Body of pancreas (tissue), 4 donors: Measurements from ENCODE around the gene MKKS. TPM values are rescaled to one million over a fixed set of nuclear protein-coding genes. Genes with fewer than 3 reads are reported as not detected.

Experiments
- ATAC-seq: fragments of 150-250 bp; one replicate; pipeline ENCODE4 v1.9.1; 2016
- DNase-seq, 4 donors: peaks; one replicate each; pipeline ENCODE4 v3.0.0-alpha.2; 2019
- H3K27ac ChIP-seq, 4 donors: fragments of 200-600 bp; sonication (generic); 1 replicate in 3 of 4; 2 replicates in 1 of 4; pipeline versions ENCODE4 v1.5.1 to v1.6.1; 2016 to 2019; ENCODE audit warnings: mild to moderate bottlenecking in 1 of 4, mixed read lengths in 1 of 4, moderate library complexity in 1 of 4
- H3K27me3 ChIP-seq, 2 donors: fragments of 200-600 bp; sonication (generic); one replicate each; pipeline ENCODE4 v1.6.0; 2016; ENCODE audit warnings: mild to moderate bottlenecking in 1 of 2
- H3K36me3 ChIP-seq, 2 donors: fragments of 200-600 bp; sonication (generic); replicated peaks in 1 of 2; 2 replicates each; pipeline ENCODE4 v1.5.1; 2016; ENCODE audit warnings: low read depth in 2 of 2; ENCODE audit not compliant: insufficient read depth in 1 of 2
- H3K4me1 ChIP-seq: fragments of 200-600 bp; sonication (generic); one replicate; pipeline ENCODE4 v1.6.0; 2016
- H3K4me3 ChIP-seq, 2 donors: fragments of 200-600 bp; sonication (generic); 1 replicate in 1 of 2; 2 replicates in 1 of 2; pipeline ENCODE4 v1.5.1; 2016 to 2019
- H3K9me3 ChIP-seq, 3 donors: fragments of 200-600 bp; sonication (generic); 1 replicate in 2 of 3; 2 replicates in 1 of 3; pipeline ENCODE4 v1.5.1; 2016
- CTCF ChIP-seq, 7 experiments: fragments of 450-650 bp in 4 of 7; fragments of 200-600 bp in 3 of 7; sonication (generic) in 3 of 7; IDR thresholded peaks; one replicate each; pipeline ENCODE4 v1.5.1; 2016 to 2019; ENCODE audit warnings: antibody characterized with exemption in 7 of 7
- POLR2A ChIP-seq, 3 donors: fragments of 450-650 bp; IDR thresholded peaks; one replicate each; pipeline ENCODE4 v1.6.1; 2016; ENCODE audit warnings: antibody characterized with exemption in 3 of 3, mild to moderate bottlenecking in 2 of 3
- WGBS, 2 donors: methylation state at CpG; one replicate each; pipeline ENCODE4 v1.1.5; 2017; 5-methylcytosine and 5-hydroxymethylcytosine counted together
- intact Hi-C: fragments of 100-400 bp; cut with DNase I; formaldehyde crosslinking; loops from one replicate; pipeline ENCODE4 v1.15.1; 2023
- total RNA-seq, 2 donors: library from RNA; depleted of rRNA; stranded (reverse); fragments of >200 nt; gene quantifications; one replicate each; pipeline ENCODE4 v1.1.0, GENCODE V29; 2016

MKKS gene
- total RNA-seq, 2 donors from 2014 or later: 5.3 to 8.6 TPM

GRCh38 chr20:10472871-10473270 is 38.8 kb upstream of the MKKS start:
- intact Hi-C loops: no loop called here
- no peak overlapping the region for H3K4me3 ChIP-seq
- H3K27ac ChIP-seq: no peak overlapping the region
- TF ChIP-seq CTCF (IDR thresholded peaks at IDR 0.05) (no peak), POLR2A (IDR thresholded peaks at IDR 0.05) (no peak)
- ATAC-seq (no peak), DNase-seq (no peak)
- WGBS, 2 donors: 81 to 95% methylated on average over 2 of the region's 2 CpGs
- H3K4me1 ChIP-seq: peaks cover 3% of the 10 kb centered on the region
- H3K27me3 ChIP-seq: no peaks in the 10 kb centered on the region
- no peaks in the 10 kb centered on the region for H3K36me3 ChIP-seq
- H3K9me3 ChIP-seq: no peaks in the 10 kb centered on the region

GRCh38 chr20:10470276-10470675 is 36.3 kb upstream of the MKKS start:
- Histone ChIP-seq H3K4me1 (peaks cover 3% of the 10 kb centered on the region), H3K27me3 (no peaks in the 10 kb centered on the region), H3K4me3 (no peak overlapping the region), H3K27ac (no peak overlapping the region), H3K9me3 (no peaks in the 10 kb centered on the region), H3K36me3 (no peaks in the 10 kb centered on the region)
- TF ChIP-seq POLR2A (IDR thresholded peaks at IDR 0.05): no peak
- no peak for TF ChIP-seq CTCF (IDR thresholded peaks at IDR 0.05)
- intact Hi-C loops: no loop called here
- ATAC-seq (no peak), DNase-seq (no peak)
- 80 to 91% methylated on average over 6 of the region's 6 CpGs for WGBS, 2 donors

GRCh38 chr20:10469599-10469998 is 35.6 kb upstream of the MKKS start:
- Histone ChIP-seq H3K27me3 (no peaks in the 10 kb centered on the region), H3K9me3 (no peaks in the 10 kb centered on the region), H3K4me1 (peaks cover 3% of the 10 kb centered on the region), H3K27ac (no peak overlapping the region), H3K36me3 (no peaks in the 10 kb centered on the region), H3K4me3 (no peak overlapping the region)
- no peak for TF ChIP-seq POLR2A (IDR thresholded peaks at IDR 0.05)
- TF ChIP-seq CTCF (IDR thresholded peaks at IDR 0.05): peak in 6 of 7 experiments; percentile 31 to 56 (median 52)
- 35% methylated on average over 7 of the region's 7 CpGs for WGBS, 2 donors
- intact Hi-C loops: no loop called here
- ATAC-seq (peak; percentile 77), DNase-seq (peak; percentile 27 to 61 (median 43))

- ATAC-seq (no peak), DNase-seq (no peak)
- WGBS, 2 donors: 65 to 72% methylated on average over 2 of the region's 2 CpGs
- Histone ChIP-seq H3K27me3 (no peaks in the 10 kb centered on the region), H3K27ac (no peak overlapping the region), H3K9me3 (no peaks in the 10 kb centered on the region), H3K36me3 (no peaks in the 10 kb centered on the region), H3K4me3 (no peak overlapping the region), H3K4me1 (peaks cover 3% of the 10 kb centered on the region)
- no peak for TF ChIP-seq CTCF (IDR thresholded peaks at IDR 0.05)
- no peak for TF ChIP-seq POLR2A (IDR thresholded peaks at IDR 0.05)
- intact Hi-C loops: no loop called here
These were observed 35.0 kb upstream of the MKKS start for GRCh38 chr20:10469056-10469455.

GRCh38 chr20:10468340-10468845 is 34.4 kb upstream of the MKKS start:
- 40 to 51% methylated on average over 2 of the region's 2 CpGs for WGBS, 2 donors
- Histone ChIP-seq H3K4me3 (no peak overlapping the region), H3K4me1 (peaks cover 3% of the 10 kb centered on the region), H3K27ac (no peak overlapping the region), H3K27me3 (no peaks in the 10 kb centered on the region), H3K9me3 (no peaks in the 10 kb centered on the region), H3K36me3 (no peaks in the 10 kb centered on the region)
- intact Hi-C loops: no loop called here
- TF ChIP-seq POLR2A (IDR thresholded peaks at IDR 0.05) (no peak), CTCF (IDR thresholded peaks at IDR 0.05) (no peak)
- DNase-seq (no peak), ATAC-seq (no peak)
